HepG2 (cell line): ENCODE results near the gene FUT1. TPM values are rescaled to one million over a fixed set of nuclear protein-coding genes. Genes with fewer than 3 reads are reported as not detected.

Experiments used
- AHDC1 ChIP-seq: sonication (generic); formaldehyde crosslinking; IDR thresholded peaks from 2 replicates; pipeline ENCODE4 v1.5.1; 2020; ENCODE audit warnings: mild to moderate bottlenecking, missing genetic modification reagents, borderline replicate concordance
- ATF5 ChIP-seq: sonication (generic); formaldehyde crosslinking; IDR thresholded peaks from 2 replicates; pipeline ENCODE4 v1.4.0; 2020; ENCODE audit warnings: mild to moderate bottlenecking, low read depth, missing genetic modification reagents
- CBFB ChIP-seq: sonication (generic); formaldehyde crosslinking; IDR thresholded peaks from 2 replicates; pipeline ENCODE4 v1.4.0; 2020; ENCODE audit warnings: missing genetic modification reagents
- CREB3 ChIP-seq: sonication (generic); formaldehyde crosslinking; IDR thresholded peaks from 2 replicates; pipeline ENCODE4 v1.5.0; 2020; ENCODE audit warnings: missing genetic modification reagents
- IKZF4 ChIP-seq: sonication (generic); formaldehyde crosslinking; IDR thresholded peaks from 2 replicates; pipeline ENCODE4 v1.5.1; 2020; ENCODE audit warnings: borderline replicate concordance, mild to moderate bottlenecking, low read depth, missing genetic modification reagents; ENCODE audit errors: not compliant biosample characterization
- LCORL ChIP-seq, 2 experiments: fragments of 450-650 bp in 1 of 2; sonication (generic) in 1 of 2; formaldehyde crosslinking in 1 of 2; IDR thresholded peaks; 2 replicates each; pipeline versions ENCODE4 v1.5.0 to v1.6.1; 2017 to 2020; ENCODE audit warnings: antibody characterized with exemption in 1 of 2, missing genetic modification reagents in 1 of 2
- THAP7 ChIP-seq: sonication (generic); formaldehyde crosslinking; IDR thresholded peaks from 2 replicates; pipeline ENCODE4 v1.8.1; 2023; ENCODE audit warnings: mild to moderate bottlenecking, missing genetic modification reagents
- ZFX ChIP-seq: sonication (generic); formaldehyde crosslinking; IDR thresholded peaks from 2 replicates; pipeline ENCODE4 v1.4.0; 2020; ENCODE audit warnings: mild to moderate bottlenecking, low read depth, missing genetic modification reagents, moderate library complexity
- ZNF318 ChIP-seq: sonication (generic); formaldehyde crosslinking; IDR thresholded peaks from 2 replicates; pipeline ENCODE4 v1.4.0; 2020; ENCODE audit warnings: mild to moderate bottlenecking, missing genetic modification reagents
- ZNF703 ChIP-seq: sonication (generic); formaldehyde crosslinking; IDR thresholded peaks from 2 replicates; pipeline ENCODE4 v1.5.1; 2020; ENCODE audit warnings: missing genetic modification reagents, mild to moderate bottlenecking, moderate library complexity, borderline replicate concordance
- polyA plus RNA-seq, 8 experiments: library from polyadenylated mRNA; depleted of rRNA in 3 of 8; stranded (reverse) in 7 of 8; unstranded in 1 of 8; fragments of >200 nt; fragmentation: Illumina TruSeq in 4 of 8; extraction: Trizol in 4 of 8; gene quantifications; 2 replicates each; pipeline versions ENCODE4 v1.2.1 to v1.2.3, GENCODE V29; 2011 to 2016; ENCODE audit warnings: low read depth in 4 of 8, missing spikeins in 1 of 8, mixed read lengths in 1 of 8; ENCODE audit not compliant: insufficient read depth in 1 of 8
- total RNA-seq, 5 experiments: library from RNA; depleted of rRNA; stranded (reverse); fragments of >200 nt; fragmentation: Illumina TruSeq; extraction: Trizol; gene quantifications; 2 replicates each; pipeline ENCODE4 v1.2.3, GENCODE V29; 2016; ENCODE audit warnings: low read depth in 1 of 5

Gene FUT1
- total and polyA plus RNA-seq, 2 of the 13 experiments (the other 11 are each of a cell fraction or from before 2014, with no cell fraction given): 0.07 to 1.1 TPM

GRCh38 chr19:48738557-48739403, 13.7 kb downstream of the FUT1 start (continued):
- TF ChIP-seq ZNF318: no peak; the same call in 1 of the 2 replicates
- no peak for TF ChIP-seq THAP7
- TF ChIP-seq ZFX: peak; percentile 92
- TF ChIP-seq LCORL (IDR thresholded peaks at IDR 0.05): no peak
- peak; percentile 85 for TF ChIP-seq LCORL (CRISPR knock-in tag; IDR thresholded peaks at IDR 0.05)
- no peak for TF ChIP-seq ZNF703 (CRISPR knock-in tag)
- no peak for TF ChIP-seq CREB3
- no peak for TF ChIP-seq ATF5 (CRISPR knock-in tag)
- peak; percentile 16; the same call in 1 of the 2 replicates for TF ChIP-seq AHDC1 (CRISPR knock-in tag)
- peak; percentile 97 for TF ChIP-seq IKZF4 (CRISPR knock-in tag)
- no peak for TF ChIP-seq CBFB (CRISPR knock-in tag)
